IPS-20b (cell line): ENCODE results near the gene PAIP1.
"Not testable (repeated sequence)": the region's sequence is repeated elsewhere in the genome, so short reads cannot be mapped to it uniquely, and the experiment has no call there.

ENCODE experiments used
- H3K27ac ChIP-seq: one replicate; pipeline ENCODE4 v1.5.1; 2013; ENCODE audit warnings: low read length
- H3K27me3 ChIP-seq: 2 replicates; pipeline ENCODE4 v1.6.1; 2013; ENCODE audit warnings: mild to moderate bottlenecking, low read length, inconsistent platforms; ENCODE audit not compliant: insufficient read depth
- H3K36me3 ChIP-seq: 2 replicates; pipeline ENCODE4 v1.6.1; 2013; ENCODE audit warnings: low read depth, mild to moderate bottlenecking, inconsistent platforms, low read length, moderate library complexity; ENCODE audit not compliant: insufficient read depth
- H3K4me1 ChIP-seq: 2 replicates; pipeline ENCODE4 v1.6.1; 2013; ENCODE audit warnings: mild to moderate bottlenecking, control low read depth, inconsistent platforms, low read length, moderate library complexity; ENCODE audit not compliant: insufficient read depth
- H3K4me3 ChIP-seq: 2 replicates; pipeline ENCODE4 v1.5.1; 2013; ENCODE audit warnings: mild to moderate bottlenecking, low read length, inconsistent platforms
- H3K9ac ChIP-seq: 2 replicates; pipeline ENCODE4 v1.6.1; 2013; ENCODE audit warnings: low read depth, mild to moderate bottlenecking, inconsistent platforms, low read length, moderate library complexity
- H3K9me3 ChIP-seq: 2 replicates; pipeline ENCODE4 v1.6.1; 2013; ENCODE audit warnings: mild to moderate bottlenecking, low read depth, low read length, inconsistent platforms; ENCODE audit not compliant: insufficient read depth

The PAIP1 gene

DNA sequence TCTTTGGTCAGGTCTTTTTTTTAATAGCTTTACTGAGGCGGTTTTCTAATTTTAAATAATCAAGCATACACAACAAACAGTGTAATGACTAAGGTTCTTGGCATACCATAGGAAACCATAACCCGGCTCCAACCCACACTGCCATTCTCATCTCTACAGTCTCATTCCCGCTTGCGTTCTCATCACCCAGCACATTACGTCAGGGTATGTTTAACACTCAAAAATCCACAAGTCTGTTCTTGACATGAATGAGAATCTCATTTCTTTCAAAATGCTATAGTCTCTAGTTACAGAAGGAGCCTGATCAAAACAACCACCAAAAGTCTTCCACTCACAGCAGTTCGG is 42.4 kb downstream of the PAIP1 start:
- Histone ChIP-seq H3K4me3 (peak overlapping the region; percentile 95), H3K27ac (peak overlapping the region; percentile 91), H3K27me3 (no peaks in the 10 kb centered on the region), H3K9me3 (no peaks in the 10 kb centered on the region), H3K36me3 (no peaks in the 10 kb centered on the region), H3K9ac (peak overlapping the region; percentile 97), H3K4me1 (peaks cover 9% of the 10 kb centered on the region; the same call in 1 of the 2 replicates)

GRCh38 chr5:43514025-43514424 is 42.9 kb downstream of the PAIP1 start:
- Histone ChIP-seq H3K36me3 (peaks cover 3% of the 10 kb centered on the region; the same call in 1 of the 2 replicates), H3K4me3 (peak overlapping the region; percentile 95), H3K9me3 (no peaks in the 10 kb centered on the region), H3K27ac (peak overlapping the region; percentile 91), H3K9ac (peak overlapping the region; percentile 97; the same call in 1 of the 2 replicates), H3K4me1 (peaks cover 9% of the 10 kb centered on the region; the same call in 1 of the 2 replicates), H3K27me3 (no peaks in the 10 kb centered on the region)

DNA sequence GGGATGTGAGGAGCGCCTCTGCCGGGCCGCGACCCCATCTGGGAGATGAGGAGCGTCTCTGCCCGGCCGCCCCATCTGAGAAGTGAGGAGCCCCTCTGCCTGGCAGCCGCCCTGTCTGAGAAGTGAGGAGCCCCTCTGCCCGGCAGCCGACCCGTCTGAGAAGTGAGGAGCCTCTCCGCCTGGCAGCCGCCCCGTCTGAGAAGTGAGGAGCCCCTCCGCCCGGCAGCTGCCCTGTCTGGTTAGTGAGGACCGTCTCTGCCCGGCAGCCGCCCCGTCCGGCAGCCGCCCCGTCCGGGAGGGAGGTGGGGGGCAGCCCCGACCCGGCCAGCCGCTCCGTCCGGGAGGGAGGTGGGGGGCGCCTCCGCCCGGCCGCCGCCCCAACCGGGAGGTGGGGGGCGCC is 45.8 kb downstream of the PAIP1 start:
- H3K27me3 ChIP-seq, H3K9me3 ChIP-seq, H3K27ac ChIP-seq, H3K9ac ChIP-seq, H3K4me3 ChIP-seq, H3K4me1 ChIP-seq: not testable (repeated sequence)
- peaks cover 29% of the 10 kb centered on the region for H3K36me3 ChIP-seq

DNA sequence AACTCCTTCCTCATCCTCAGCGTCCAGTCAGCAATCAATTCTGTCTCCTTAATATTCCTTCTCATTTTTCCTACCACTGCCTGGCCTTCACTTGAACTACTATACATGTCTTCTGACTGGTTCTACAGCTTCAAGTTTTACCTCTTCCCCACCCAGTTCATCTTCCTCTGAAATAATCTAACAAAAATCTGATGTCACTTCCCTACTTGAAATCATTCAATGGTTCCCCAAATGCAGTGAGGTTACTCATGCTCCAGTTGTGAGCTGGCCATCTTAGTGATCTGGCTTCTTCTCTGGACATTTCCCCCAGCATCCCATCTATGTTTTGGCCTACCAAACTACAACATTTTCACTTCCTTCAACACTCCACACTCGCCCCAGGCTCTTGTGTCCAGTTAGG is 58.3 kb downstream of the PAIP1 start:
- Histone ChIP-seq H3K9me3 (no peaks in the 10 kb centered on the region), H3K4me3 (no peak overlapping the region), H3K4me1 (no peaks in the 10 kb centered on the region), H3K9ac (no peak overlapping the region), H3K36me3 (peaks cover 29% of the 10 kb centered on the region), H3K27me3 (no peaks in the 10 kb centered on the region), H3K27ac (no peak overlapping the region)

- Histone ChIP-seq H3K9me3 (no peaks in the 10 kb centered on the region), H3K27ac (no peak overlapping the region), H3K4me1 (no peaks in the 10 kb centered on the region), H3K27me3 (no peaks in the 10 kb centered on the region), H3K4me3 (no peak overlapping the region), H3K9ac (no peak overlapping the region), H3K36me3 (peaks cover 25% of the 10 kb centered on the region)
Observed at GRCh38 chr5:43497311-43498104, 59.4 kb downstream of the PAIP1 start.

DNA sequence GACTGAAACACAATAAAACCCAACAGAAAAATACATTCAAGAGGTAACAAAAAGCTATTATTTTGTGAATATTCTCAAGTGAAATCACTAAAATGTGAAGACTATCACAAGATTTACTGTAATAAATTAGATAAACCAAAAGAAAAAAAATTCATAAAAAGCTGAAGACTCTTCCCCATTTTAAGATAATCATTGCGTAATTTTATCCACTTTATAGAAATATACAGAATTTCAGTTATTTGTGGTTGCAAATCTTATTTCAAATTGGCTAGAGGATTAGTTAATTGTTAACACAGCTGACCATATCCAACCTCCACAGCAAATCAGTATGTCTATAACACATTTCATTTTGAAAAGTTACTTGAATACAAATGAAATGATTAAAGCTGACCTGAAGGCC is 65.6 kb downstream of the PAIP1 start:
- no peak overlapping the region for H3K27ac ChIP-seq
- peaks cover 53% of the 10 kb centered on the region for H3K36me3 ChIP-seq
- no peaks in the 10 kb centered on the region for H3K9me3 ChIP-seq
- no peaks in the 10 kb centered on the region for H3K27me3 ChIP-seq
- H3K9ac ChIP-seq: no peak overlapping the region
- H3K4me3 ChIP-seq: no peak overlapping the region
- H3K4me1 ChIP-seq: no peaks in the 10 kb centered on the region

- no peak overlapping the region for H3K9ac ChIP-seq
- peaks cover 38% of the 10 kb centered on the region for H3K36me3 ChIP-seq
- no peak overlapping the region for H3K4me3 ChIP-seq
- no peaks in the 10 kb centered on the region for H3K4me1 ChIP-seq
- H3K9me3 ChIP-seq: no peaks in the 10 kb centered on the region
- H3K27me3 ChIP-seq: no peaks in the 10 kb centered on the region
- H3K27ac ChIP-seq: no peak overlapping the region
Observed at GRCh38 chr5:43486353-43486752, 70.5 kb downstream of the PAIP1 start.

DNA sequence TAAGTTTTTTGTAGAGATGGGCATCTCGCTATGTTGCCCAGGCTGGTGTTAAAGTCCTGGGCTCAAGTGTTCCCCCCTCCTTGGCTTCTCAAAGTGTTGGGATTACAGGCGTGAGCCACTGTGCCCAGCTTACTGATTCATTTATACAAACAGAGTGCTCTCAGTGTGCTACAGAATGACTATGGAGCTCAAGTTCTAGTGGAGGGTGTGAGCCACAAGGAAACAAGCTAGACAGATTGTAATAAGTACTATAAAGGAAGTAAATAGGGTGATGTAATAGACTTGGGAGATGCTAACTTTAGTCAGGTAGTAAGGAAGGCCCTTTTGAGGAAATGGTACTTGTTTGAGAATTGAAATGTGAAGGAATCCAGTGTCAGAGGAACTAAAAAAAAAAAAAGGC is 71.5 kb downstream of the PAIP1 start:
- Histone ChIP-seq H3K4me3 (no peak overlapping the region), H3K27me3 (no peaks in the 10 kb centered on the region), H3K27ac (no peak overlapping the region), H3K36me3 (peaks cover 28% of the 10 kb centered on the region), H3K9ac (no peak overlapping the region), H3K4me1 (no peaks in the 10 kb centered on the region), H3K9me3 (no peaks in the 10 kb centered on the region)

GRCh38 chr5:43484106-43484849 is 72.6 kb downstream of the PAIP1 start:
- Histone ChIP-seq H3K36me3 (peaks cover 17% of the 10 kb centered on the region), H3K27me3 (no peaks in the 10 kb centered on the region), H3K9ac (peak overlapping the region; percentile 96), H3K4me3 (peak overlapping the region; percentile 90), H3K9me3 (no peaks in the 10 kb centered on the region), H3K27ac (peak overlapping the region; percentile 68), H3K4me1 (no peaks in the 10 kb centered on the region)

- peak within 1 kb of the TSS; percentile 96 for H3K9ac ChIP-seq
- no peaks in the 10 kb centered on the region for H3K9me3 ChIP-seq
- H3K27me3 ChIP-seq: no peaks in the 10 kb centered on the region
- no peaks in the 10 kb centered on the region for H3K4me1 ChIP-seq
- peak within 1 kb of the TSS; percentile 90 for H3K4me3 ChIP-seq
- peak within 1 kb of the TSS; percentile 68 for H3K27ac ChIP-seq
- peaks cover 9% of the 10 kb centered on the region for H3K36me3 ChIP-seq
Observed at GRCh38 chr5:43483298-43484105, 73.4 kb downstream of the PAIP1 start, which contains the start of gene TMEM267. Gene TMEM267 (minus strand): TSS chr5:43483865. CDS start chr5:43453969, 29,896 bp downstream.

DNA sequence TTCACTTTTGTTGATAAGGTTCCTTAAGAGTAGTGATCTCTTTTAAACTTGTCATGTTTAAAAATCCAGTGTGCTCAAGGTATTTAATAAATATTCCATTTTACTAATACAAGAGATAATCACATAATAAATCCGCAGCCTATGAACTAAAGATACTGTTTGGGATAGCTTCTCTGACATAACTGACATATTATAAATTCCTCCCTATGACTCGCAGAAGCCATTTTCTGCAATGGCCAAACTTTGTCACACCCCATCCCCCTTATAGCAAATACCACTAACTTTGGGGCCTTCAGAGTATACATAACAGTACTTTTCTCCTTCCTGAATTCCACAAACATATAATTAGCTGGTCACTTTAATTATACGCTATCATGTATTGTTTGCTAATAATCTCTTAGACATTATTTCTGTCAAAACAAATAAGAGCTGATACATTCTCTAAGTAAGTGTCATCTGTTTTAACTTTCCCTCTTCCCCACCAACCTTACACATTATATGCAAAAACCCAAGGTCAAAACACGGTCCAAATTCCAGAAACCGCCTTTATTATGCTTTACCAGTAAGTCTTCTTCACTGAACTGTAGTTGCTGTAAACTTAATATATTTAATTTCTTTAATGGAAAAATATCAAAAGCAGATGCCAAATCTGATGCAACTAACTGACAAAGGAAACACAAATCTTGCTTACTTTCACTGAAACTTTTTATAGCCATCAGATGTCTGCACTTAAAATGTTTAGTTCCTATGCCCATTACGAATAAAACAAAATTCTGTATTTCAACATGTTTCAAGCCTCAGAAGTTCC is 74.2 kb downstream of the PAIP1 start:
- Histone ChIP-seq H3K9ac (peak overlapping the region; percentile 96), H3K4me1 (no peaks in the 10 kb centered on the region), H3K36me3 (0 out of 2 replicates have a peak, but pooled peaks cover 4% of the 10 kb centered on the region), H3K27ac (peak overlapping the region; percentile 58), H3K27me3 (no peaks in the 10 kb centered on the region), H3K4me3 (peak overlapping the region; percentile 90), H3K9me3 (no peaks in the 10 kb centered on the region)
